C4-2B (cell line): Measurements from ENCODE around the gene ACVR2B.
A peak's percentile ranks its signal among the peaks of the same experiment; 100 is the strongest.

Source experiments
- H3K27ac ChIP-seq: fragments of 450-650 bp; 2 replicates; pipeline ENCODE4 v1.5.1; 2017
- ZFX ChIP-seq: fragments of 450-650 bp; IDR thresholded peaks from 2 replicates; pipeline ENCODE4 v1.6.1; 2017
- TF ChIP-seq, protein P1 (sequence below): fragments of 450-650 bp; conservative IDR thresholded peaks from 2 replicates; pipeline ENCODE4 v1.5.1; 2017; ENCODE audit warnings: mild to moderate bottlenecking

Gene ACVR2B

DNA sequence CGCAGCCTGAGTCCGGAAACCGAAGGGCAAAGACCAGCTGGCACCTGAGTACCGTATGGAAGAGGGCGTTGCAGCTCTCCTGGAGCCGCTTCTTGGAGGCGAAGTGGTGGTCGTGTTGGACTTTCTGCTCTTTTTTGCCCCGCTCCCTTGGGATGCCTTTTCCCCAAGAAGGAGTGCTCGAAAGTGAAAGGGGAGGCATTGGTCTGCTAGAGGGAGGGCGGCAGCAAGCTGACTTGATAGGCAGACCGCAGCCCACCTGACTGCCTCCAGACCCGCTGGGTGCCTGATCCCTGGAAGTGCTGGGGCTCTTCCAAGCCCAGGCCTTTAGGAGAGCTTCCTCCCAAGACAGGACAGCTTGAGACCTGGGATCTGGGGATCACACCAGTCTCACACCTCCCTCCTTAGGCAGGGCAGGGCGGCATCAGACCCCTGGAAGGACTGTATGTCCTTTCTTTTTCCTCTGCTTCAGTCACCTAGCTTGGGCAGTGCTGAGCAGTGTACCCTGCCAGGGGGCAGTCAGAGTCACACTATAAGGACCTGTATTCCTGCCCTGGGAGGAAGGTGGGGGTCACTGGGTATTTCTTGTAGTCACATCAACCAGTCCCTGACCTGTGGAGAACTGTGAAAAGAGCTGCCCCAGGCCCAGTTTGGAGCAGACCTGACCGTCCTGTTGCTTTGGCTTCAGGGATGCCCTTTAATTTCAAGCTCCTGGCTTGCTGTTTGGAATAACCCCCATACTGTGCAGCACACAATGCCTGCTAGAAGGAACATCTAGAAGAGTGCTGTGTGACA is 2.1 kb downstream of the ACVR2B start:
- TF ChIP-seq ZFX = no peak
- TF ChIP-seq, protein P1, sequence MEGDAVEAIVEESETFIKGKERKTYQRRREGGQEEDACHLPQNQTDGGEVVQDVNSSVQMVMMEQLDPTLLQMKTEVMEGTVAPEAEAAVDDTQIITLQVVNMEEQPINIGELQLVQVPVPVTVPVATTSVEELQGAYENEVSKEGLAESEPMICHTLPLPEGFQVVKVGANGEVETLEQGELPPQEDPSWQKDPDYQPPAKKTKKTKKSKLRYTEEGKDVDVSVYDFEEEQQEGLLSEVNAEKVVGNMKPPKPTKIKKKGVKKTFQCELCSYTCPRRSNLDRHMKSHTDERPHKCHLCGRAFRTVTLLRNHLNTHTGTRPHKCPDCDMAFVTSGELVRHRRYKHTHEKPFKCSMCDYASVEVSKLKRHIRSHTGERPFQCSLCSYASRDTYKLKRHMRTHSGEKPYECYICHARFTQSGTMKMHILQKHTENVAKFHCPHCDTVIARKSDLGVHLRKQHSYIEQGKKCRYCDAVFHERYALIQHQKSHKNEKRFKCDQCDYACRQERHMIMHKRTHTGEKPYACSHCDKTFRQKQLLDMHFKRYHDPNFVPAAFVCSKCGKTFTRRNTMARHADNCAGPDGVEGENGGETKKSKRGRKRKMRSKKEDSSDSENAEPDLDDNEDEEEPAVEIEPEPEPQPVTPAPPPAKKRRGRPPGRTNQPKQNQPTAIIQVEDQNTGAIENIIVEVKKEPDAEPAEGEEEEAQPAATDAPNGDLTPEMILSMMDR = no peak
- peak overlapping the region; percentile 83 for H3K27ac ChIP-seq

- no peak overlapping the region for H3K27ac ChIP-seq
- TF ChIP-seq, protein P1 = no peak
- no peak for TF ChIP-seq ZFX
Measured at GRCh38 chr3:38457111-38458003, 3.7 kb downstream of the ACVR2B start.

- H3K27ac ChIP-seq = peak overlapping the region; percentile 80
Measured at GRCh38 chr3:38458796-38459498, 5.3 kb downstream of the ACVR2B start.

DNA sequence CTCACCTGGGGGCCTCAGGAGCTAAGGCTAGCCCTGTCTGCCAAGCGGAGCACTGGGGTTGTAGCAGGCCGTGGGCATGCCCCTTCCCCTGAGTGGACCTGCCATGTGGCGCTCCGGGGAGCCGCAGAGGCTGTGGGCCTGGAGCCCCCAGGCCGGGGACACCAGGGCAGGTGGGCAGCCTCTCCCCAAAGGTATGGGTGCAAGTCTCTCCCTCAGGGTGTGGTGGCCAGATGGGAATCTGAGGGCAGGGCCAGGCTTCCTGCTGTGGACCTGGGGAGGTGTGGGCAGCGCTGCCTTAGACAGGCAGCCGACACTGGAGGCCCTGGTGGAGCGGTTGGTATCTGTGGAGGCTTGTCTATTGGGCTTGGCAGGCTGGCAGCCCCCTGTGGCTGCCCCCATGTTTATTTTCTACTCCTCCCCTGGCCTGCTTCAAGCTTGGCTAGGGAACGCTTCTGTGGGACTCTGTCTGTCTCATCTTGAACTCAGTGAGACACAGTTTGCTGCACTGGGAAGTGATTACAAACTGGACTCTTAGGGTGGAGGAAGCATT is 5.9 kb downstream of the ACVR2B start:
- TF ChIP-seq, protein P1 = no peak
- no peak for TF ChIP-seq ZFX
- H3K27ac ChIP-seq = peak overlapping the region; percentile 80

More at GRCh38 chr3:38458796-38459498, 5.3 kb downstream of the ACVR2B start:
- TF ChIP-seq, protein P1 = no peak
- TF ChIP-seq ZFX = no peak

- H3K27ac ChIP-seq = no peak overlapping the region
- TF ChIP-seq ZFX = no peak
- TF ChIP-seq, protein P1 = no peak
Measured at GRCh38 chr3:38460377-38461270, 6.9 kb downstream of the ACVR2B start.

DNA sequence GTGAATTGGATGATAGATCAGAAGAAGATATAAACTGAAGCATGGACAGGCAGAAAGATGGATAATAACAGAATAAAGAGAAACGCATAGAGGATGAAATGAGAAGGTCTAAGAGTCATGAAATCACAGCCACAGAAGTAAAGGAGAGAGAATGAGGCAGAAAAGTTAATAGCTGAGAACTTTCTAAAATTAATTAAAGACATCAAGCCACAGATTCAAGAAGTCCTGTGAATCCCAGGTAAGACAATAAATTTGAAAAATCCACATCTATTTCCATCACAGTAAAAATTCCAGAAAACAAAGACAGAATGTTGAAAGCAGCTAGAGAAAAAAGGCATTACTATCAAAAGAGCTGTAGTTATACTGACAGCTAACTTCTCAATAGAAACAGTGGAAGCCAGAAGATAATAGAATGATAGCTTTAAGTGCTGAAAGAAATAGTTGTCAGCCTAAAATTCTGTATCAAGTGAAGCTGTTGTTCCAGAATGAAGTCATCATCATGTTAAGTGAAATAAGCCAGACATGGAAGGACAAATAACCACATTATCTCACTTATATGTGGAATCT is 12.0 kb downstream of the ACVR2B start:
- no peak overlapping the region for H3K27ac ChIP-seq
- no peak for TF ChIP-seq ZFX
